Stimulated activated CD8-positive, alpha-beta memory T cell treated with anti-CD3 and anti-CD28 coated beads, Interleukin-4, amount 100 ng/mL, for 1 hour (primary cell): ENCODE results near the gene TAS2R5.
"Not testable (repeated sequence)": the region's sequence is repeated elsewhere in the genome, so short reads cannot be mapped to it uniquely, and the experiment has no call there.

Experiments used
- DNase-seq, 2 donors: peaks; one replicate each; pipeline ENCODE4 v3.0.0-alpha.2; 2020; ENCODE audit warnings: low read depth in 2 of 2, low spot score in 1 of 2

TAS2R5 gene, protein sequence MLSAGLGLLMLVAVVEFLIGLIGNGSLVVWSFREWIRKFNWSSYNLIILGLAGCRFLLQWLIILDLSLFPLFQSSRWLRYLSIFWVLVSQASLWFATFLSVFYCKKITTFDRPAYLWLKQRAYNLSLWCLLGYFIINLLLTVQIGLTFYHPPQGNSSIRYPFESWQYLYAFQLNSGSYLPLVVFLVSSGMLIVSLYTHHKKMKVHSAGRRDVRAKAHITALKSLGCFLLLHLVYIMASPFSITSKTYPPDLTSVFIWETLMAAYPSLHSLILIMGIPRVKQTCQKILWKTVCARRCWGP

DNA sequence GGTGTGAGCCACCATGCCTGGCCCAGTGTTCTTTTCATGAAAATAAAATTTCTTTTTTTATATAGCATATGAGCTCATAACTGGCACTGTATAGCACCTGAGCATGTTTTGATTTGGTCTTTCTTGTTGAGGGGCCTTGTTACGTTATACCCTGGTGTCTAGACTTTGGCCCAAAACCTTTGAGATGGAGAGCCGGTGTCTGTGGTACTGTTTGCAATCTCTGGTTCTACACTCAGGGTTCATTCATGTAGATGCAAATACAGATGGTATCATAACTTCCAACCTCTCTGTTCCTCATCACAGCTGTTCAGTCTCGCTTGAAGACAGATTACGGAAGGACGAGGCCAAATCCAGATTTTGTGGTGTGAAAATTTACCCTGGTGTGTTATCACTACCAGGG, at the start of gene TAS2R5:
TAS2R5 (plus strand) TSS at position 301 of the 400 bp plus-strand sequence. CDS start 145 bp downstream, outside the sequence.
- DNase-seq = no peak

DNA sequence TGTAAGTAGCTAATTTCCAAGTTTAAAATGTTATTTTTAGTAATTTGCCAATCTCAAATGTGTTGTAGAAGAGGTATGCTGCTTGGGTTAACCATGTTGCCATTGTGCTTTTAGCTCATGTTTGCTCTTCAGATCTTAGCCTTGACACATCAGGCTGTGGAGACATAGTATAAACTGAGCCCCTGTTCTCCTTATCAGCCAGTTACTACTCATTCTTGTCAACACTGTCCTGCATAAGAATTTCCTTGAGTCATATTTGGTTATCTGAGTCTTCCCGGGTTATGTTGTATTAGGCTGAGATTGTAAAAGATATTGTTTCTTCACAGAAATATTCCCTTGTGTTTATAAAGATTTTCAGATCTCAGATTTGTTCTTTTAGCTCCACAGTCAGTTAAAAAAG, 47.8 kb upstream of the TAS2R5 start:
- DNase-seq = no peak

GRCh38 chr7:141744131-141744530, 45.9 kb upstream of the TAS2R5 start:
- DNase-seq = no peak

GRCh38 chr7:141748396-141748795, 41.6 kb upstream of the TAS2R5 start:
- DNase-seq = no peak

DNA sequence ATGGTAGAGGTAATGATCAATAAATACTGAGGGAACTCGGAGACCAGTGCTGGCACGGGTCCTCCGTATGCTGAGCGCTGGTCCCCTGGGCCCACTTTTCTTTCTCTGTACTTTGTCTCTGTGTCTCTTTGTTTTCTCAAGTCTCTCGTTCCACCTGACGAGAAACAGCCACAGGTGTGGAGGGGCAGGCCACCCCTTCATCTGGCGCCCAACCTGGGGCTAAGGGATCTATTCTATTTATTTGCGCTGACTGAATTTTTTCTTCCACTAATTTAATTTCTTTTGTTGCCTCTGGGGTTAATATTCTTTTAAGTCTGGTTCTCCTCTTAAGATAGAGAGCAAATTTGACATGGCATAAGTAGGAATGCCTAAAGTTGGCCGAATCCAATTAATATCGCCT, 38.1 kb upstream of the TAS2R5 start:
- DNase-seq = not testable (repeated sequence)

DNA sequence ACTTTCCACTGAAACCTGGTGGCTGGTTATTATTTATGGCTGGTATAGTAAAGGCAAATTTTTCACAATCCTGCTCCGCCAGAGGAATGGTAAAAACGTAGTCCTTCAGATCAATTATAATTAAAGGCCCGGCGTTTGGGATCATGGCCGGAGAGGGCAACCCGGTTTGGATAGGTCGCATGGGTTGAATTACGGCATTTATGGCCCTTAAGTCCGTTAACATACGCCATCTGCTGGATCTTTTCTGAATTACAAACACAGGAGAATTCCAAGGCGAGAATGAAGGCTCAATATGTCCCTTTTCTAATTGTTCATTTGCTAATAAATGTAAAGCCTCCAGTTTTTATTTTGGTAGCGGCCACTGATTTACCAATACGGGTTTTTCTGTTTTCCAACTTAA, 37.4 kb upstream of the TAS2R5 start:
- no peak for DNase-seq

DNA sequence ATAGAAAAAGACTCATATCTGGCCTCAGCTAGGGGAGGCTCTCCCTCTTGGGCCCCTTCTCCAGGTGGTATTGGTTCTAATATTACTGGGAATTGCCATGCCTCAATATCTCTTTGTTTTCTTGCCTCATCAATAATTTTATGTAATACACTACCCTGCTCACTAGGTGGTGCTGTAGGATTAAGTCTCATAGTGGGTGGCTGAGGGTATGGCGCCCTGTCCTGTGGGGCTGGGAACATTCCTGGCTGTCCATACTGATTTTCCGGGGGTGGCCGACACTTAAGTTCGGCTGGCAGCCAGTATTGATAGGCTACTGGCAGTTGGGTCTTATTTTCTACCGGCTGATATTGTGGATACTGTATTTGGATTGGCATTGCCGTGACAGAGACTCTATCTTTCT, 35.1 kb upstream of the TAS2R5 start:
- DNase-seq = no peak

GRCh38 chr7:141763797-141764196, 26.2 kb upstream of the TAS2R5 start, which contains the start of gene TAS2R3:
TSS of gene TAS2R3 (plus strand) at chr7:141764097. CDS start at chr7:141764159, 62 bp downstream.
- no peak for DNase-seq

DNA sequence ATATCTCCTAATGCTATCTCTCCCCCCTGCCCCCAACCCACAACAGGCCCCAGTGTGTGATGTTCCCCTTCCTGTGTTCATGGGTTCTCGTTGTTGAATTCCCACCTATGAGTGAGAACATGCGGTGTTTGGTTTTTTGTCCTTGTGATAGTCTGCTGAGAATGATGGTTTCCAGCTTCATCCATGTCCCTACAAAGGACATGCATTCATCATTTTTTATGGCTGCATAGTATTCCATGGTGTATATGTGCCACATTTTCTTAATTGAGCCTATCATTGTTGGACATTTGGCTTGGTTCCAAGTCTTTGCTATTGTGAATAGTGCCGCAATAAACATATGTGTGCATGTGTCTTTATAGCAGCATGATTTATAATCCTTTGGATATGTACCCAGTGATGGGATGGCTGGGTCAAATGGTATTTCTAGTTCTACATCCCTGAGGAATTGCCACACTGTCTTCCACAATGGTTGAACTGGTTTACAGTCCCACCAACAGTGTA, 19.9 kb upstream of the TAS2R5 start:
- not testable (repeated sequence) for DNase-seq

GRCh38 chr7:141776374-141776773, 13.6 kb upstream of the TAS2R5 start, which contains the start of gene TAS2R4:
TSS of gene TAS2R4 (plus strand) at chr7:141776674. CDS start at chr7:141778489, 1,815 bp downstream.
- no peak for DNase-seq

GRCh38 chr7:141785706-141786552, 4.1 kb upstream of the TAS2R5 start:
- no peak for DNase-seq

DNA sequence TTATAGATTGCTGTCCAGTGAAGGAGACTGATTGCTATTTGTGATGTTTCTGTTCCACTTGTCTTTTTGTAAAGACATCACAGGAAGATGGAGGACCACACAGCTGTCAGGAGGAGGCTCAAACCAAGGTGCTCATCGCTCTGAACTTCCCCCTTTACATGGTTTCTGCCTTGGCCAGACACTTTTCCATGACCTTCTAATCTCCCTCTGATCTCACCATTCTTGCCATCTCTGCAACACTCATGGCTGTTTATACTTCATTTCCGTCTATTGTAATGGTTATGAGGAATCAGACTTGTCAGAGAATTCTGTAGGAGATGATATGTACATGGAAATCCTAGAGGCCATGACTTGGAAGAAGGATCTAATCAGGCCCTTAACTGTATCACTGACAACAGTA, 1.7 kb upstream of the TAS2R5 start:
- no peak for DNase-seq

DNA sequence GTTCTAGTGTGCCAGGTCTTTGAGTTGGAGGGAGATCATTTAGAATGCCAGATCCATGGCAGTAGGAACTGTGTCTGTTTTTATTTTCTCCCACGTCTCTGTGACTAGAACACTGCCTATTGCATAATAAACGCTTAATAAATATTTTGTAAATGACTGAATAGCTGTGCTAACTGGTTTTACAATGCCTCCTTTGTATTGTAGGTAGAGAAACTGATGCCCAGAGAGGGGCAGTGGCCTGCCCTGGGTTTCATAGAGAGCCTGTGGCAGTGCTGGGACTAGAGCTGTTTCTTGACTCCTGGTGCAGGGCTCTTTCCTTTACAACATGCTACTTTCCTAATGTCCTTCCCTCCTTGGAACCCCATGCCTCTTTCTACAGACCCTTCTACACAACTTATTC, 2.5 kb downstream of the TAS2R5 start:
- no peak for DNase-seq

DNA sequence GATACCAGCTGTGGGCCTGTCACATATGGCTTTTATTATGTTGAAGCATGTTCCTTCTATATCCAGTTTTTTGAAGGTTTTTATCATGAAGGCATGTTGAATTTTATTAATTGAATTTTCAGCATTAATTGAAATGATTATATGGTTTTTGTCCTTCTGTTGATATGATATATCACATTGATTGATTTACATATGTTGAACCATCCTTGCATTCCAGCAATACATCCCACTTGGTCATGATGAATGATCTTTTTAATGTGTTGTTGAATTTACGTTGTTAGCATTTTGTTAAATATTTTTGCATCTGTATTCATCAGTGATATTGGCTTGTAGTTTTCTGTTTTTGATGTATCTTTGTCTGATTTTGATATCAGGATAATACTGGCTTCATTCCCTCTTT, 30.1 kb downstream of the TAS2R5 start:
- DNase-seq = no peak

- DNase-seq = not testable (repeated sequence)
These were observed 32.4 kb downstream of the TAS2R5 start for GRCh38 chr7:141822432-141822831.

DNA sequence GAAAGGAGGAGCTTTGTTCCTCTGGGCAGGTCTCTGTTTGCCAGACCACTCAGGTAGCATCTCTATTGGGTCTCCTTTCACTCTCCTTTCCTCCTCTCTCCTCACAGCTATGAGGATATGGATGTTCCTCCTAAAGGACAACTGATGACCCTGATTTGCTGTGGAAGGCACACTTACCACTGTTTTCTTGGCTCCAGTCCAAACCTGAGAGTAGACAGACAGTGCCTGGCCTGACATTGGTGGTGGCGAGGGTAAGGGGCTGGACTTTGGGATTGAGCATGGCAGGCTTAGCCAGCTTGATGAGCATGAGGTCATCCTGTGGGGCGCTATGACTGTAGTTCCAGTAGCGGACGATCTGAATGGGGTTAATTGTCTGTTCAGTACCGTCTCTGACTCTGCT, 47.7 kb downstream of the TAS2R5 start:
- DNase-seq = no peak

- no peak for DNase-seq
These were observed 48.6 kb downstream of the TAS2R5 start for GRCh38 chr7:141838581-141838980.

DNA sequence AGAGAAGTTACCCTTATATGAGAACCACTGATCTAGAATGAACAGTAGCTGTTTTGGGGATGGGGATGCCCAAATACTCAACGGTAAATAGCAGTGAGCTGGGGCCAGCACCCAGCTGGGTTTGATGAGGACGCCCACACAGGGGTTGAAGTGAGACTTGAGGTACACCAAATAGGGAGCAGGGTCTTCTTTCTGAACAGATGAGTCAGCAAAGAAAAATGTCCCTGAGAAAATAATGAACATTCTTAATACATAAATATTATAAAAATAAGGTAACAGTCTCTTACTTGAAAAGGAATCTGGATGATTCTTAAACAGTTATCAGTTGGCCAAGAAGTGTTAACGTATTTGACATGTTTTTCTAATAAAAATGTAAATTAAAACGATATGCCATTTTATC, 49.2 kb downstream of the TAS2R5 start:
- no peak for DNase-seq

GRCh38 chr7:141840708-141841107, 50.7 kb downstream of the TAS2R5 start:
- no peak for DNase-seq
